HG02885 (cell line): Measurements from ENCODE around the gene PALLD.

Experiments used
- ATAC-seq: cut with Tn5 transposase; IDR thresholded peaks from one replicate; pipeline ENCODE4 v1.9.1; 2021; ENCODE audit warnings: mild to moderate bottlenecking; ENCODE audit not compliant: unreplicated experiment, poor library complexity

PALLD gene

GRCh38 chr4:168832763-168833575 is 336.1 kb downstream of the PALLD start:
- ATAC-seq: peak; percentile 13

- no peak for ATAC-seq
Observed at GRCh38 chr4:168833881-168834280, 337.0 kb downstream of the PALLD start.

GRCh38 chr4:168835880-168836454 is 339.1 kb downstream of the PALLD start:
- no peak for ATAC-seq

DNA sequence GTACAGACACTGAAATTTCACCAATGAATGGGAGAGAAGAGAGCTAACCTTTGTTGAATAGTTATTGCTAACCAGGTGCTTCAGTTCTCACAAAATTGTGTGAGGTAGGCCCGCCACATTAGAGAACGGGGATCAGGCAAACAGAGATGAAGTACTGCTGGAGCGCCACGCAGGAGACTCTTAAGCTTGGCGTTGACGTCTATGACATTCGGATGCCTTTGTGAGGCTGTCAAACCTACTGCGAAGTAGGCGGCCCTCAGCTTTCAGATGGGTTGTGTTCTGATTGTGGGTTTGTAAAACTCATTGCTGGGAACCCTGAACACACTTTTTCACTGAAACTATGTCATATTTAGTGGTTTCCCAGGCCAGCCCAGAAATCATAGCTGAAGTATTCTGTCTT is 339.6 kb downstream of the PALLD start:
- ATAC-seq: no peak

GRCh38 chr4:168837922-168838321 is 341.1 kb downstream of the PALLD start:
- ATAC-seq: no peak

GRCh38 chr4:168839758-168840391 is 343.0 kb downstream of the PALLD start:
- no peak for ATAC-seq

GRCh38 chr4:168840392-168840763 is 343.5 kb downstream of the PALLD start:
- ATAC-seq: no peak

DNA sequence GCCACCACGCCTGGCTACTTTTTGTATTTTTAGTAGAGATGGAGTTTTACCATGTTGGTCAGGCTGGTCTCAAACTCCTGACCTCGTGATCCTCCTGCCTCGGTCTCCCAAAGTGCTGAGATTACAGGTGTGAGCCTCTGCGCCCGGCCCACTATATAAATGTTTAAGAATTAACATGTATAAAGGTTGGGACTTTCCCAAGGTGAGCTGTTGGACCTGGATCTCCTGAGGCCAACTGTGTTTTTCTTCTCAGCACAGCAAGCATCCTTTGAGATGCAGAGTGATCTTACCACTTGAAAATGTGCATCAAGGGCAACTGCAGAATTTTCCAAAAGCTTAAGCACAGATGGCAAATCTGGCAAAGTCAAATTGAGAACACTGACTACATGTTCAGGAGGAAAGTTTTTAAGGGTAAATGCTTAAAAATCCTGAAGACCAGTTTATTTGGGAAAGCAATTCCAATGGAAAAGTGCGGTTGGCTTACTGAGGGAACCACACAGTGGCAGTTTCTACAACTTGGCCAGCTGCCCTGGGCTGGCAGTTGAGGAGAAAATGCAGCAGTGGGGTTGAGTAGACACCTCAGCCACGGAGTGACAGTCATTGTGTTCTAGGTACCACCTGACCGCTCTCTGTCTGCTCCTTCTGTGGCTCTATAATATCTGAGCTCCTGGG is 344.3 kb downstream of the PALLD start:
- no peak for ATAC-seq

GRCh38 chr4:168841672-168842019 is 344.8 kb downstream of the PALLD start:
- no peak for ATAC-seq

- no peak for ATAC-seq
Observed at GRCh38 chr4:168842186-168842585, 345.3 kb downstream of the PALLD start.

GRCh38 chr4:168843635-168844034 is 346.8 kb downstream of the PALLD start:
- ATAC-seq: no peak

GRCh38 chr4:168844353-168845049 is 347.6 kb downstream of the PALLD start:
- ATAC-seq: no peak

DNA sequence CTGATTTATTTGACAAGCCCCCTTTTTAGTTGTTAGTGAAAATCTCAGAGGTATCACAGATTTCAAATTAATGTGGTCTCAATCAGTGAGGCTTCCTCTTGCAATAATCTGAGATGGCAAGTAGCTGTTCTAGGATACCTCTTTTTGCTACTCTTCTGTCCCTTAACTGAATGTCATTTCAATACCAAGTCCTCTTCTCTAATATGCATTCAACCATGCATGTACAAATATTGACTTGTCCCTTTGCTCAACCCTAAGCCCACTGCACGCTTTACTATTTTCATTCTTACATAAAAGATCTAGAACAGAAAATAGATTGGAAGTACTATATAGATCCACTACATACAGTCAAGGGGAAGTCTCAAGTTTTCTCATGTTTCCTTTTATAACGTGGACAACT is 349.0 kb downstream of the PALLD start:
- no peak for ATAC-seq

- no peak for ATAC-seq
Observed at GRCh38 chr4:168846414-168846813, 349.6 kb downstream of the PALLD start.

- ATAC-seq: no peak
Observed at GRCh38 chr4:168847771-168848502, 351.1 kb downstream of the PALLD start.

DNA sequence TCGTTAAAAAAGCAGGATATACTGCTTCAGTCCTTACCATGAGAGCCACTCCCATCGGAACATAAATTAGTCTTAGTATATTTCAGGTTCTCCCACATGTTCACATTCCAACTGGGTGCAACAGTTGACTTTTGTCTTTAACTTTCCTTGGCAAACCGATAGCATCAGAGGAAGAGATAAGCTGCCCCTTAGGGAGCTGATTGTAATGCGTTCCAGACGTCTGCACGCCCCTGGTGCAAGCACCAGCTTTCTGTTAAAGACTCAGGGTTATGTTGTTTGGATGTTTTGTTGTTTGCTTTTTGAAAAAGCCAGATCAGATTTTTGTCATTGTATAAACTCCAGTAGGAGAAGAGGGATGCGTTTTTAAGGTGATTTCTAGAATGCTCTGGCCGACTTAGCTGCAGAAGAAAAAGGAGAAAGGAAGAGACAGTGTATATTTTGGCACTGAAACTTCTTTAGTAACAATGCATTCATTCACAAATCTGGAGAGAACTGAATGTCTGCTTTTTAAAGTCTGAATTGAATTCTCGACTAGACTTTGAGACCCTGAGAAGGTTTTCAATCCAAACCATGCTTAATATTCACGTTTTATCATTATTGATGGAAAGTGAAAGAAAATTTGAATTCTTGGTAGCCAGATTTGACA is 352.3 kb downstream of the PALLD start:
- no peak for ATAC-seq

DNA sequence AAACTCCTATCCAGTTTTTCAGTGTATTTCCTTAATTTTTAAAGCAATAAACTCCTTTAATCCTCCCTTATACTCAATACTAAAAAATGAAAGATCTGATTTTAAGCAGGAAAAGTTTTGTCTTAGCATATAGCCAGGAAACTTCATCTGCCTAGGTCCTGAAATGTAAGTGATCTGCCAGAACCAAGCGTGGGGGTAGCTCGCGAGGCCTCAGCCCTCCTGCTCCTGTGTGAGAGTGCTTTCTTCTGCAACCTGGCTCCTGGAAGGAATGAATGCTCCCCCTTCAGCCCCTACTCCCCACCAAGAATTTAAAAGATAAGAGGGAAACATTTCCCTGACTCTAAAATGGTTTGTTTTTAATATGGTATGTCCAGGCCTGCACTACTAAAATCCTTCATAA is 353.1 kb downstream of the PALLD start:
- ATAC-seq: no peak

GRCh38 chr4:168852387-168852786 is 355.5 kb downstream of the PALLD start:
- ATAC-seq: no peak

GRCh38 chr4:168852933-168853713 is 356.3 kb downstream of the PALLD start:
- peak; percentile 51 for ATAC-seq
